H9 (cell line): ENCODE results near the gene TLN1. TPM values are rescaled to one million over a fixed set of nuclear protein-coding genes. Genes with fewer than 3 reads are reported as not detected.

Source experiments
- DNase-seq: peaks from one replicate; pipeline ENCODE4 v3.0.0-alpha.2; 2017
- H2AFZ ChIP-seq: one replicate; pipeline ENCODE4 v1.6.1; 2013; ENCODE audit warnings: mild to moderate bottlenecking, low read length, control low read depth, moderate library complexity
- H2AK5ac ChIP-seq: 2 replicates; pipeline ENCODE4 v1.6.1; 2013; ENCODE audit warnings: low read length, control low read depth, mixed read lengths; ENCODE audit not compliant: insufficient read length
- H2BK120ac ChIP-seq: one replicate; pipeline ENCODE4 v1.6.1; 2013; ENCODE audit warnings: low read depth, mild to moderate bottlenecking, low read length, control low read depth, inconsistent platforms; ENCODE audit not compliant: poor library complexity, severe bottlenecking
- H2BK12ac ChIP-seq: 2 replicates; pipeline ENCODE4 v1.6.1; 2013; ENCODE audit warnings: low read length, control low read depth, mixed read lengths, low read depth; ENCODE audit not compliant: insufficient read length
- H2BK15ac ChIP-seq: 2 replicates; pipeline ENCODE4 v1.6.1; 2013; ENCODE audit warnings: low read depth, low read length, control low read depth
- H2BK20ac ChIP-seq: one replicate; pipeline ENCODE4 v1.6.1; 2013; ENCODE audit warnings: low read depth, mild to moderate bottlenecking, low read length, control low read depth, inconsistent platforms; ENCODE audit not compliant: poor library complexity, severe bottlenecking
- H2BK5ac ChIP-seq: 2 replicates; pipeline ENCODE4 v1.6.1; 2013; ENCODE audit warnings: low read length, control low read depth, mixed read lengths; ENCODE audit not compliant: insufficient read length
- H3K14ac ChIP-seq: 2 replicates; pipeline ENCODE4 v1.6.1; 2013; ENCODE audit warnings: low read length, control low read depth; ENCODE audit not compliant: insufficient read depth
- H3K18ac ChIP-seq: 2 replicates; pipeline ENCODE4 v1.6.1; 2013; ENCODE audit warnings: low read depth, mild to moderate bottlenecking, mixed read lengths, low read length, control low read depth; ENCODE audit not compliant: insufficient read length
- H3K23ac ChIP-seq: 2 replicates; pipeline ENCODE4 v1.6.1; 2013; ENCODE audit warnings: low read length, control low read depth, mixed read lengths, low read depth; ENCODE audit not compliant: insufficient read length
- H3K23me2 ChIP-seq: 2 replicates; pipeline ENCODE4 v1.6.1; 2013; ENCODE audit warnings: low read depth, mild to moderate bottlenecking, mixed read lengths, low read length, control low read depth; ENCODE audit not compliant: insufficient read length, poor library complexity, severe bottlenecking
- H3K27ac ChIP-seq: 2 replicates; pipeline ENCODE4 v1.5.1; 2013; ENCODE audit warnings: low read length, control low read depth, mixed read lengths, low read depth; ENCODE audit not compliant: insufficient read length
- H3K27me3 ChIP-seq: 2 replicates; pipeline ENCODE4 v1.6.1; 2013; ENCODE audit warnings: low read length, control low read depth, inconsistent platforms; ENCODE audit not compliant: insufficient read depth
- H3K4ac ChIP-seq: 2 replicates; pipeline ENCODE4 v1.6.1; 2013; ENCODE audit warnings: low read depth, mild to moderate bottlenecking, control low read depth, inconsistent platforms, low read length, moderate library complexity
- H3K4me1 ChIP-seq: 2 replicates; pipeline ENCODE4 v1.6.1; 2013; ENCODE audit warnings: low read length, control low read depth, inconsistent platforms; ENCODE audit not compliant: insufficient read depth
- H3K4me2 ChIP-seq: 2 replicates; pipeline ENCODE4 v1.6.1; 2013; ENCODE audit warnings: low read length, control low read depth, mixed read lengths; ENCODE audit not compliant: insufficient read length, insufficient read depth
- H3K56ac ChIP-seq: 2 replicates; pipeline ENCODE4 v1.6.1; 2013; ENCODE audit warnings: low read depth, mild to moderate bottlenecking, mixed read lengths, low read length, control low read depth; ENCODE audit not compliant: insufficient read length
- H3K79me1 ChIP-seq: 2 replicates; pipeline ENCODE4 v1.6.1; 2013; ENCODE audit warnings: low read depth, mild to moderate bottlenecking, moderate library complexity, low read length, control low read depth, inconsistent platforms; ENCODE audit not compliant: insufficient read depth, poor library complexity, severe bottlenecking
- H3K79me2 ChIP-seq: 2 replicates; pipeline ENCODE4 v1.6.1; 2013; ENCODE audit warnings: low read length, control low read depth, inconsistent platforms; ENCODE audit not compliant: insufficient read depth
- H3K9ac ChIP-seq: 2 replicates; pipeline ENCODE4 v1.6.1; 2013; ENCODE audit warnings: low read length, control low read depth, mixed read lengths; ENCODE audit not compliant: insufficient read length; ENCODE audit errors: extremely low read depth
- H3K9me3 ChIP-seq: one replicate; pipeline ENCODE4 v1.6.1; 2013; ENCODE audit warnings: low read depth, low read length, inconsistent platforms; ENCODE audit not compliant: control insufficient read depth
- H3T11ph ChIP-seq: one replicate; pipeline ENCODE4 v1.6.1; 2013; ENCODE audit warnings: mild to moderate bottlenecking, low read length, control low read depth, inconsistent platforms
- H4K20me1 ChIP-seq: one replicate; pipeline ENCODE4 v1.6.1; 2013; ENCODE audit not compliant: control insufficient read depth, insufficient read length, insufficient read depth
- H4K5ac ChIP-seq: 2 replicates; pipeline ENCODE4 v1.6.1; 2013; ENCODE audit warnings: low read depth, mild to moderate bottlenecking, mixed read lengths, low read length, control low read depth; ENCODE audit not compliant: insufficient read length
- H4K8ac ChIP-seq: replicated peaks from 2 replicates; pipeline ENCODE4 v1.6.1; 2013; ENCODE audit warnings: low read length, control low read depth, mixed read lengths, low read depth; ENCODE audit not compliant: insufficient read length
- H4K91ac ChIP-seq: 2 replicates; pipeline ENCODE4 v1.6.1; 2013; ENCODE audit warnings: low read depth, mild to moderate bottlenecking, moderate library complexity, mixed read lengths, low read length, control low read depth; ENCODE audit not compliant: insufficient read length
- H3K27ac Mint-ChIP-seq, 3 experiments: 2 replicates in 2 of 3; 3 replicates in 1 of 3; pipeline ENCODE4 v1.8.0; 2020 to 2021; ENCODE audit warnings: mixed read lengths in 3 of 3, mild to moderate bottlenecking in 1 of 3, moderate library complexity in 1 of 3
- H3K27me3 Mint-ChIP-seq: 2 replicates; pipeline ENCODE4 v1.8.0; 2021; ENCODE audit warnings: low read depth, mild to moderate bottlenecking, moderate library complexity, mixed read lengths
- H3K36me3 Mint-ChIP-seq, 3 experiments: 2 replicates in 2 of 3; 3 replicates in 1 of 3; pipeline ENCODE4 v1.8.0; 2020 to 2021; ENCODE audit warnings: low read depth in 3 of 3, mixed read lengths in 3 of 3; ENCODE audit not compliant: insufficient read depth in 1 of 3
- H3K4me1 Mint-ChIP-seq, 2 experiments: 2 replicates each; pipeline ENCODE4 v1.8.0; 2020; ENCODE audit warnings: mixed read lengths in 2 of 2
- H3K4me3 Mint-ChIP-seq, 2 experiments: 2 replicates in 1 of 2; 3 replicates in 1 of 2; pipeline ENCODE4 v1.8.0; 2020 to 2021; ENCODE audit warnings: mild to moderate bottlenecking in 2 of 2, mixed read lengths in 2 of 2, moderate library complexity in 1 of 2
- H3K9me3 Mint-ChIP-seq, 2 experiments: 2 replicates in 1 of 2; 3 replicates in 1 of 2; pipeline ENCODE4 v1.8.0; 2020; ENCODE audit warnings: mild to moderate bottlenecking in 2 of 2, mixed read lengths in 2 of 2, moderate library complexity in 1 of 2
- WGBS: extraction: QIAGEN DNeasy Blood & Tissue Kit; methylation state at CpG from one replicate; pipeline ENCODE4 v1.1.7; 2013; ENCODE audit warnings: missing lambda C conversion rate, low lambda C conversion rate, mixed read lengths; ENCODE audit not compliant: insufficient read length; ENCODE audit errors: extremely low coverage; 5-methylcytosine and 5-hydroxymethylcytosine counted together
- total RNA-seq: library from RNA; stranded (reverse); gene quantifications from 2 replicates; pipeline ENCODE4 v1.2.1, GENCODE V29; 2021
- TF ChIP-seq, protein P1 (sequence below): fragments of 200-600 bp; sonication (generic); conservative IDR thresholded peaks from 3 replicates; pipeline ENCODE4 v1.8.0; 2021; ENCODE audit warnings: antibody characterized with exemption, mild to moderate bottlenecking

The TLN1 gene
- total RNA-seq, 1 experiment from 2014 or later: 102 TPM

GRCh38 chr9:35769763-35770162 is 37.8 kb upstream of the TLN1 start:
- H3K18ac ChIP-seq: no peak overlapping the region
- TF ChIP-seq, protein P1, sequence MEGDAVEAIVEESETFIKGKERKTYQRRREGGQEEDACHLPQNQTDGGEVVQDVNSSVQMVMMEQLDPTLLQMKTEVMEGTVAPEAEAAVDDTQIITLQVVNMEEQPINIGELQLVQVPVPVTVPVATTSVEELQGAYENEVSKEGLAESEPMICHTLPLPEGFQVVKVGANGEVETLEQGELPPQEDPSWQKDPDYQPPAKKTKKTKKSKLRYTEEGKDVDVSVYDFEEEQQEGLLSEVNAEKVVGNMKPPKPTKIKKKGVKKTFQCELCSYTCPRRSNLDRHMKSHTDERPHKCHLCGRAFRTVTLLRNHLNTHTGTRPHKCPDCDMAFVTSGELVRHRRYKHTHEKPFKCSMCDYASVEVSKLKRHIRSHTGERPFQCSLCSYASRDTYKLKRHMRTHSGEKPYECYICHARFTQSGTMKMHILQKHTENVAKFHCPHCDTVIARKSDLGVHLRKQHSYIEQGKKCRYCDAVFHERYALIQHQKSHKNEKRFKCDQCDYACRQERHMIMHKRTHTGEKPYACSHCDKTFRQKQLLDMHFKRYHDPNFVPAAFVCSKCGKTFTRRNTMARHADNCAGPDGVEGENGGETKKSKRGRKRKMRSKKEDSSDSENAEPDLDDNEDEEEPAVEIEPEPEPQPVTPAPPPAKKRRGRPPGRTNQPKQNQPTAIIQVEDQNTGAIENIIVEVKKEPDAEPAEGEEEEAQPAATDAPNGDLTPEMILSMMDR: no peak
- H3K4me1 ChIP-seq: no peaks in the 10 kb centered on the region
- no peaks in the 10 kb centered on the region for H4K20me1 ChIP-seq
- no peak overlapping the region for H3K14ac ChIP-seq
- H4K5ac ChIP-seq: no peak overlapping the region
- H3T11ph ChIP-seq: no peak overlapping the region
- H3K9ac ChIP-seq: no peak overlapping the region
- DNase-seq: no peak
- no peaks in the 10 kb centered on the region for H3K9me3 Mint-ChIP-seq
- WGBS: no CpG with 5 or more reads among the region's 1 CpG
- H3K79me2 ChIP-seq: no peaks in the 10 kb centered on the region
- no peak overlapping the region for H2BK12ac ChIP-seq
- H4K91ac ChIP-seq: no peak overlapping the region
- H3K56ac ChIP-seq: no peak overlapping the region
- no peak overlapping the region for H2BK120ac ChIP-seq
- H2AFZ ChIP-seq: no peak overlapping the region
- no peak overlapping the region for H3K4me3 Mint-ChIP-seq
- H3K27me3 Mint-ChIP-seq: no peaks in the 10 kb centered on the region
- no peak overlapping the region for H3K4ac ChIP-seq
- peaks cover under 1 to 4% of the 10 kb centered on the region in 2 experiments for H3K4me1 Mint-ChIP-seq
- H2BK5ac ChIP-seq: no peak overlapping the region
- H3K27me3 ChIP-seq: no peaks in the 10 kb centered on the region
- H3K36me3 Mint-ChIP-seq: no peaks in the 10 kb centered on the region
- H2BK15ac ChIP-seq: no peak overlapping the region
- no peak overlapping the region for H2AK5ac ChIP-seq
- no peaks in the 10 kb centered on the region for H3K23me2 ChIP-seq
- no peaks in the 10 kb centered on the region for H3K9me3 ChIP-seq
- no peak overlapping the region for H3K23ac ChIP-seq
- no peak overlapping the region for H3K4me2 ChIP-seq
- no peak overlapping the region for H3K27ac Mint-ChIP-seq
- no peak overlapping the region for H4K8ac ChIP-seq
- H3K27ac ChIP-seq: no peak overlapping the region
- no peaks in the 10 kb centered on the region for H3K79me1 ChIP-seq
- H2BK20ac ChIP-seq: no peak overlapping the region
